Fibroblast of villous mesenchyme (primary cell): ENCODE results near the gene B4GALT2. TPM values are rescaled to one million over a fixed set of nuclear protein-coding genes. Genes with fewer than 3 reads are reported as not detected.

ENCODE experiments used
- DNase-seq: peaks from one replicate; pipeline ENCODE4 v3.0.0-alpha.2; 2010; ENCODE audit warnings: low read depth
- H3K4me3 ChIP-seq: 2 replicates; pipeline ENCODE4 v1.5.1; 2011; ENCODE audit warnings: low read depth, mild to moderate bottlenecking, low read length
- CTCF ChIP-seq: IDR thresholded peaks from 2 replicates; pipeline ENCODE4 v1.5.1; 2012; ENCODE audit warnings: low read depth, mild to moderate bottlenecking, low read length; ENCODE audit not compliant: insufficient read depth
- total RNA-seq: library from RNA; depleted of rRNA; stranded (reverse); fragments of >200 nt; gene quantifications from 2 replicates; pipeline ENCODE4 v1.2.3, GENCODE V29; 2012

B4GALT2 gene
- total RNA-seq, 1 donor: 57.4 TPM

- no peak for DNase-seq
- H3K4me3 ChIP-seq: no peak overlapping the region
- TF ChIP-seq CTCF: no peak
These were observed 40.5 kb downstream of the B4GALT2 start for GRCh38 chr1:44019466-44019948.

GRCh38 chr1:44020464-44020863 is 41.5 kb downstream of the B4GALT2 start:
- H3K4me3 ChIP-seq: no peak overlapping the region
- no peak for TF ChIP-seq CTCF
- DNase-seq: no peak

GRCh38 chr1:44021156-44021555 is 42.1 kb downstream of the B4GALT2 start:
- TF ChIP-seq CTCF: no peak
- no peak overlapping the region for H3K4me3 ChIP-seq
- no peak for DNase-seq

- no peak for TF ChIP-seq CTCF
- no peak overlapping the region for H3K4me3 ChIP-seq
- no peak for DNase-seq
These were observed 42.7 kb downstream of the B4GALT2 start for GRCh38 chr1:44021581-44022321.

- H3K4me3 ChIP-seq: no peak overlapping the region
- TF ChIP-seq CTCF: no peak
- no peak for DNase-seq
These were observed 45.3 kb downstream of the B4GALT2 start for GRCh38 chr1:44024031-44024902.

GRCh38 chr1:44024903-44025525 is 46.0 kb downstream of the B4GALT2 start:
- no peak for TF ChIP-seq CTCF
- no peak for DNase-seq

More at GRCh38 chr1:44024903-44025525, 46.0 kb downstream of the B4GALT2 start:
- H3K4me3 ChIP-seq: no peak overlapping the region
